NCI-H2029 treated with DMSO at 0.1 percent for 48 hours (cell line): Measurements from ENCODE around the gene IAH1.

Experiments
- DNase-seq: peaks from one replicate; lab custom pipeline; 2025; lab: John Stamatoyannopoulos, UW

The IAH1 gene, protein sequence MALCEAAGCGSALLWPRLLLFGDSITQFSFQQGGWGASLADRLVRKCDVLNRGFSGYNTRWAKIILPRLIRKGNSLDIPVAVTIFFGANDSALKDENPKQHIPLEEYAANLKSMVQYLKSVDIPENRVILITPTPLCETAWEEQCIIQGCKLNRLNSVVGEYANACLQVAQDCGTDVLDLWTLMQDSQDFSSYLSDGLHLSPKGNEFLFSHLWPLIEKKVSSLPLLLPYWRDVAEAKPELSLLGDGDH

DNA sequence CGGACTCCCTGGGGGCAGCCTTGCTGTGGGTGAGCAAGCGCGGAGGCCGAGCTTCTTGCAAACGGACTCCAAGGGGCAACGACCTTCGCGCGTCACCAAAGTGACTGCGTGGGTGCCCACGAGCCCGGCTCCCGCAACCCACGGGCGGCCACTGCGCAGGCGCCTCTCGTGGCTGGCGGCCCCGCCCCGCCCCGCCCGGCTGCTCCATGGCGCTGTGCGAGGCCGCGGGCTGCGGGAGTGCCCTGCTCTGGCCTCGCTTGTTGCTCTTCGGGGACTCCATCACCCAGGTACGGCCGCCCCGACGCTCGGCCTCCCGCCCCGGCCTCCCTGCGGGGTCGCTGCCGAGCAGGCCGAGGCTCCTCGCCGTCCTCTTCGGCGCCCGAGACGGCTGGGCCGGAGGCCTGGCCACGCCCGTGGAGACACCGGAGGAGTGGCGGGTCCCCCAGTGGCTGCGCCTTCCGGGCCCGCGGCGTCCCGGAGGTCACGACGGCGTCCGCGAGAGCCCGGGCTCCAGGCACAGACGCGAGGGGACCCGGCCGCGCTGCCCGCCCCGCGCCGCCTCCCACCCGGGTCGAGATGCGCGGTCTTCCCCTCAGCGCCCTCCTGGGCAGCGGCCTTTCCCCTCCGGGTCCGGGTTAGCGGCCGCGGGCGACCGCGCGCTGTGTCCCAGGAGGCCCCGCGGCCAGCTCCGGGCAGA, at the start of gene IAH1:
Gene IAH1 (plus strand): TSS at position 191 of the 697 bp plus-strand sequence. CDS start 16 bp downstream, at position 207.
- DNase-seq = no peak

DNA sequence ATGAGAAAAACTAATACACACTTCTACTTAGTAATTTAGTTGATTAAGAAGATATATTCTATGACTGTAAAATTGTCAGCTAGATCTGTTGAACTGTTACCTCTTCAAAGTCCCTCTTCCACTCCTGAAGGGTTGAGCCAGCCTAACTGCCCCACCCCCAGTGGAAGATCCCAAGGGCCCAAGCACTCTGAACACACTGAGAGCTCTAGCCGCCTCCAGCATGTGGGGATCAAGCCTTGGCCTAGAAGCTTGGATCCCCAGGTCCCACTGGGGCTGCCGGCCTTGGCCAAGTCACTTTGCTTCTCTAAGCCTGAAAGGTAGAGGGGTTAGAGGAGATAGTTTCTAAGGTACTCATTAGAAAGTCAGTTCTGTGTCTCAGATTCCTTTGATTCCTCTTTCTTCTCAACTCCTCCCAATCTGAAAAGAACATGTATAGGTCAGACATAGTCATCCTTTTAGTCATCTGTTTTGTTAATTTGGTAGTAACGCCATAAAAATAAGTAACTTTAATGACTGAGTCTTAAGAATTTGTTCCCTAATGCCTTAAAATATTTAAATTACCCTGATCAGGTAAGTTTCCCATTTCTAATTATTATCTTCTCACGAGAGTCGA, 45.3 kb upstream of the IAH1 start:
- DNase-seq = no peak

DNA sequence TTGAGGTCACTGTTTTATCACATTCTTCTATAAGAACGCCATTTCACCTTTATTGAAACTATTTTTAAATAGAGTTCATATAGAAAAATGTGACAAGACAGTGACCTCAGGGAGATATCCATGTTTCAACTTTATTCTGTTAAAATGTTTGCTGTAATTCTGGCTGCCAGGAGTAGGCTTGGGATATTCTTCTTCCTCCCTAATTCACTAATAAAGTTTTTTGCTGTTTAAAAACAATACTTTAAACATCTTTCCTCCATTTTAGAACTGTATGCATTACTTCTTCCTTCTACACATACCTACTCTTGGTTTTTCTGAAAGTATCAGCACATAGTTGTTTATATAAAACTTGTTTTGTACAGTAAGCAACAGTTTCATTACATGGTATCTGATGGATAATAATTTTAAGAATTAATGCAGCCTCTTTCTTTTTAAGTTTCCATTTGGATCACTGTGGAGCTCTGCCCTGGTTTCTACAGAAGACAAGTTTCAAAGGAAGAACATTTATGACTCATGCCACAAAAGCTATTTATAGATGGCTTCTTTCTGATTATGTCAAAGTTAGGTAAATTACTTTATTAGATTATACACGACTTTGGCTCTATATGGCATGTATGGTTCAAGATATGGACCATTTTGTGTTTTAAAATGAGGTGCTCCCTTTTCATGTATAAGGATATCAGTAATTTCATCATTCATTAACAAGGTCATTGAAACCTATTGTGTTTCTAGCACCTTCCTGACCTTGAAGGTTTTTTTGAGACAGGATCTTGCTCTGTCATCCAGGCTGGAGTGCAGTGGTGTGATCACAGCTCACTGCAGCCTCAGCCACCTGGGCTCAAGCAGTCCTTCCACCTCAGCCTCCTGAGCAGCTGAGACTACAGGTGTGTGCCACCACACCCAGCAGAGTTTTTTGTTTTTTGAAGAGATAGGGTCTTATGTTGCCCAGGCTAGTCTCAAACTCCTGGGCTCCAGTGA, 43.7 kb upstream of the IAH1 start:
- DNase-seq = no peak

DNA sequence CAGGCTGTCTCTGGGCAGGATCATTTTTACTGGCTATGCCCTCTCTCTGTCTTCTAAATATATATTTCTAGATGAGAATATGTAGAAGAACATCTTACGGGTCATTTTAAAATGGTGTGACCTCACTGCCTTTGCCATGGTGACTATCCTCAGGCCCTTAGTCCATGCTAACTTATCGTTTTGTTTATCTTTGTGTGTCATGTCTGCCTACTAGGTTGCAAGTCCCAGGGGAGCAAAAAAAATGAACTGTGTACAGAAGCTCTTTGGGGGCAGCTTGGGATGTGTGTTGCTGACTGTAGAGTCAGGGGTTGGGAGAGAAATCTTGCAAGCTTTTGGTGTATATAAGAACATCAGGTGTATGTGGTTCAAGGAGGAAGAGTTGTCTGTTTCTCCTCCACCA, 39.9 kb upstream of the IAH1 start:
- DNase-seq = no peak

DNA sequence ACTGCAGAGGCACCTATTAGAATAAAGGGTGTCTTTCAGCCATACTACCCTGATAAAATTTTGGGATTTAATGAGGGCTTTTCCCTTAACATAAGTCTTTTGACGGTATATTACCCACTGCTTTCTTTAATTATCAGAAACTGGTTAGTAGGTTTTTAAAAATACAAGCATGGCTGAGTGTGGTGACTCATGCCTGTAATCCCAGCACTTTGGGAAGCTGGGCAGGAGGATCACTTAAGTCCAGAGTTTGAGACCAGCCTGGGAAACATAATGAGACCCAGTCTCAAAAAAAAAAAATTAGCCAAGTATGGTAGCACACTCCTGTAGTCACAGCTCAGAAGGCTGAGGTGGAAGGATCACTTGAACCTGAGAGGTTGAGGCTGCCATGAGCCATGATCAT, 34.8 kb upstream of the IAH1 start:
- no peak for DNase-seq

DNA sequence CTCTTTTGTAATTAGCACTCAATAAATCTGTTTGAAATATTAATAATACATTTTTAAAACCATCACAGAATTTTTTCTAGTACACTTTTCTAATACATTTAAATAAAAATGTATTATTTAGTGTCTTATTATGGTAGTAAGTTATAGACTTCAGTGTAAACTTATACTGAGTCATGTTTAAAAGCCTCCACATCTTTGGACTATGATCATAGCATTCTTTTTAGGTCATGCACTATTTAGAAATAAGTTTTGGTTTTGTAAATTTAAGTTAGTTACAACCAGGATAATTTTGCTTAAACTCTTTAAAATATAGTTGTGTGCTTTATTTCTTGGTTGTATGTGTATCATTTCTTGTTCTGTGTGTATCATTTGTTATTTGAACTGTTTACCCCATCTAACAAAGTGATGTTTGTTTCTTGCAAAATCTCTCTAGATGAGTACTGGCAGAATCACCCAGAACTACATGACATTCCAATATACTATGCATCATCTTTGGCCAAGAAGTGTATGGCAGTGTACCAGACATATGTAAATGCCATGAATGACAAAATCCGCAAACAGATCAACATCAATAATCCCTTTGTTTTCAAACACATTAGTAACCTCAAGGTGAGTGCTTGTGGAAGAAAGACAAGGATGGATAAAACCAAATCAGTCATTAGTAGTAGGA, 34.2 kb upstream of the IAH1 start:
- DNase-seq = no peak

DNA sequence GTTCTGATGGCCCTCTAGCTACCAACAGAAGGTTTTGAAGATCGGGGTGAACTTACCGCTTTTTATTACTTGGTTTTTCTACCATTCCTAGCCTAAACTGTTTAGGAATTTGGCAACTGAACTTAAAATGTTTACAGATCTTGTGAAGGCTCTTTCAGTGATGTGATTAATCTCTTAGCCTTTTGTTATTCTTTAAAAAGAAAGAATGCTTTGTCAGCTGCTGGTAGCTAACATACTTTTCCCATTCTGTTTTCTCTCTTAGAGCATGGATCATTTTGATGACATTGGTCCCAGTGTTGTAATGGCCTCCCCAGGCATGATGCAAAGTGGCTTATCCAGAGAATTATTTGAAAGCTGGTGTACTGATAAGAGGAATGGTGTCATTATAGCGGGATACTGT, 32.8 kb upstream of the IAH1 start:
- DNase-seq = no peak

DNA sequence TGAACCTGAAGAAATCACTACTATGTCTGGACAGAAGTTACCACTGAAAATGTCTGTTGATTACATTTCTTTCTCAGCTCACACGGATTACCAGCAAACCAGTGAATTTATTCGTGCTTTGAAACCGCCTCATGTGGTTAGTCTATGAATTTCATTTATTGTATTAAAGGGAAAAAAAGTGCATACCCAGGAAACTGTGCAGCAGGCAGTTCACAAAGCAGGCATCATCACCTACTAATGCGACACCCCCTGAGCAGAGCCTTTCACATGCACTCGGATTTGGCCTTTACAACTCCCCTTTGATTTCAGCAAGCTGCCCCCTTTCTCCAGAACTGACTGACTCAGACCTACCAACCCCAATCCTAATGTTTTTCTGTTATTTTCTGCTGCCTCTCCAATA, 30.8 kb upstream of the IAH1 start:
- DNase-seq = no peak

DNA sequence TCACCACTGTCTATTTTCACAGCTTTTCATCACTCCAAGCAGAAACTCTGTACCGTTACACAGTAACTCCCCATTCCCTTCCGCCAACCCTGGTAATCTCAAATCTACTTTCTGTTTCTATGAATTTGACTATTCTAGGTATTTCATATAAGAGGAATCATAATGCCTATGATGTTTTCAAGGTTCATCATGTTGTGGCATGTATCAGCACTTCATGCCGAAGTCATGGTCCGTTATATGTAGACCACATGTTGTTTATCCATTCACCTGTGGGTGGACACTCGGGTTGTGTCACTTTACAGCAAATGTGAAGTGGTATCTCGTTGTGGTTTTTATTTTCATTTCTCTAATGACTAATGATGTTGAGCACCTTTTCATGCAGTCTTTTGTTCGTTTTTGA, 29.3 kb upstream of the IAH1 start:
- DNase-seq = no peak

DNA sequence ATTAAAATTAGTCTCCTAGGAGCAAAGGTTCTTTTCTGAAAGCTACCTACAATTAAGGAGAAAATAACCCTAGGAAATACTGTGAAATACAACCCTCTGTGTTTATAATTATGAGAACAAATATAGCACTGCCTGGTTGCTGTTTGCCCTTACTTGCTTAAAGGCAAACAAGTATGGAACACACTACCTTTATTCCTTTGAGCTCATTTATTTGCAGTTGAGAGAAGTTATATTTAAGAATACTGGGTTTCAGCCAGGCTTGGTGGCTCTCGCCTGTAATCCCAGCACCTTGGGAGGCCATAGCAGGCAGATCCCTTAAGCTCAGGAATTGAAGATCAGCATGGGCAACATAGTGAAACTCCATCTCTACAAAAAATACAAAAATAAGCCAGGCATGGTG, 23.1 kb upstream of the IAH1 start:
- no peak for DNase-seq

DNA sequence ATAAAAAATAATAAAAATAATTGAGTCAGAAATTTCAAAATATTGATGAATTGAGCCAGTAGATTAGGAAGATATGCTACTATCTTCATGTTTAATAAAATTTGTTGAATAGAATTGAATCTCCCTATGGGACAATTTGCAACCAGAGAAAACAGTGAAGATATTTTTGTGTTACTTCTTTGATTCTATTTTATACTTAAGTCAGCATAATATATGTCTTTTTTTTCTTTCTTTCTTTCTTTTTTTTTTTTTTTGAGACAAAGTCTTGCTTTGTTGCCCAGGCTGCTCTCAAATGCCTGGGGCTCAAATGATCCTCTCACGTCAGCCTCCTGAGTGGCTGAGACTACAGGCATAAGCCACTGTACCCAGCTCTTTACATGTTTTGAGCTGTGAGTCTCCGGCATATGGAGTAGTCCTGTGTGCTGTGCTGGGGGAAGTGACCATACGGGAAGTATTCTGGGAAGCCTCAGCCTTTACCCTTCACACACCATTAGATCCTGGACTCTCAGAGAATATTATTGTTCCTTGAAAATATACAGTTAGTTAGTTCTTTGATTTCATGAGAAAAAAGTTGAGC, 13.8 kb upstream of the IAH1 start:
- no peak for DNase-seq

DNA sequence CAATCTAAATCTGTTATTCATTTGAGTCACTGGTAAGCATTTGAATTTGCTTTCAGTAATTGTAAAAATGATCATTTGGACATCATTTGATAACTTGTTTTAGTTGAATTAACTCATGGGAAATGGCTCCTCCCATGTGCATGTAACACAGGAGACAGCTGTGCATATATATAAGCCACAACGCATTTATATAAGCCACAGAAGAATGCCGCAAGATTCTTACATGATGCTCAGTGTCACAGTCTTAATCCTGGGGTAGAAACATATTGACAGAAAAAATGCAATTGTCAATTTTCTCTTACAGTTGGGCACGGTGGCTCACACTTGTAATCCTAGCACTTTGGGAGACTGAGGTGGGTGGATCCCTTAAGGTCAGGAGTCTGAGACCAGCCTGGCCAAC, 13.3 kb upstream of the IAH1 start:
- no peak for DNase-seq

DNA sequence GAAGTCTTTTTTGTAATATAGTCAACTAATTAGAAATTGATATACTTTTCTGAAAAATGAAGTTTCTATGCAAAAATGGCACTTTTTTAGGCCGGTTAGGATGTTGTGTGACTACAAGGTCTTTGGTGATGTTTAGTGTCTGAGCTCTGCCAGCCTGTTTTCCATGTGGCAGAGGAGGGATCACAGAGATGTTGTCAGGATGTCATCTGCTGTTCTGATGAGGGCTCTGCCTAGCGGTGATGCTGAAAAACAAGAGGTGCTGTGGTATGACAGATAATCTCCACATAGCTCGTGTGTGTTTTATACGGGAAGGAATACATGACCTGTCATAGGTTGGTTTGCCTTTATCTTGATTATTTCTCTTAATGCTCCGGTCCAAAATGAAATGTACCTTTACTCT, 12.0 kb upstream of the IAH1 start:
- DNase-seq = no peak

DNA sequence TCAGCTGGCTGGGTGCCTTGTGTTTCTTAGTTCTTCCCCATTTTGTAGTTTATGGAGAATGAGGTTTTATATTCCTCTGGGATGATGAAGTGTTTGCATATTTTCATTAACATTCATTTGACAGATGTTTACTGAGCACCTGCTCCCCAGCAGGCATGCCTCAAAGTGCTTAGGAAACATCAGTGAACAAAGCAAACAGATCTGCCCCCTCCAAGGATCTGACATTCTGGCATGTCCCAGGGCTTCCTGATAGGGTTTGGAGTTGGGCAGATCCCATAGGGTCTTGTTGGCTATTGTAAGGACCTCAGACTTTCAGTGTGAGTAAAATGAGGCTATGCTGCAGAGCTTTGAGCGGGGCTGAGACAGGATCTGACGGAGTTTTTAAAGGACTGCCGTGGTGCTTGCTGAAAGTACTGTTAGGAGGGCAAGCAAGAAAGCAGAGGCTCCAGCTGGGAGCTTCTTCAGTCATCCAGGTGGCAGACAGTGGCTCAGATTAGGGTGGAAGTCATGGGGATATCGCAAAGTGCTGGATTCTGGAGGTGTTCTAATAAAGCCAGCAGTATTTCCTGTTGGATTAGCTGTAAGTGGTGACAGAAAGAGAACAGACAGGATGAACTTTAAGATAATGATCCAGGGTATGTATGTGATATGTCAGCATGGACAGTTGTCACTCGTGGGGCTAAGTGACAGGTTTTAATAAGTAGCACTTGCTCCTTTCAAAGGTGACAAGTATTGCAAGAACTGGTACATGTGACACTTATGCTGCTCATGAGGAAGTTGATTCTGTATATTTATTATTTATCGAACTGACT, 11.3 kb upstream of the IAH1 start:
- peak; percentile 39 for DNase-seq

DNA sequence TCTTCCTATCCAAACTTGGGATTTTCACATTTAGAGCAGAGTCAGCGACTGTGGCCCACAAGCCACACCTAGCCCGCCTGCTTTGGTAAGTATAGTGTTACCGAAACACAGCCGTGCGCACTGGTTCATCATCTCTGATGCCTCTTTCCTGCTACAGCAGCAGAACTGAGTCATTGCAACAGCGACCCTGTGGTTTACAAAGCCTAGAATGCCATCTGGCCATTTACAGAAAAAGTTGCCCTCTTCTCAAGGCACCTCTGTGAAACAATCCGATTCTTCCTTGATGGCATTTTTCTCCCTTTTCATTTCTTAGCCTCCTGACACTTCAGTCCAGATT, 10.7 kb upstream of the IAH1 start:
- no peak for DNase-seq

DNA sequence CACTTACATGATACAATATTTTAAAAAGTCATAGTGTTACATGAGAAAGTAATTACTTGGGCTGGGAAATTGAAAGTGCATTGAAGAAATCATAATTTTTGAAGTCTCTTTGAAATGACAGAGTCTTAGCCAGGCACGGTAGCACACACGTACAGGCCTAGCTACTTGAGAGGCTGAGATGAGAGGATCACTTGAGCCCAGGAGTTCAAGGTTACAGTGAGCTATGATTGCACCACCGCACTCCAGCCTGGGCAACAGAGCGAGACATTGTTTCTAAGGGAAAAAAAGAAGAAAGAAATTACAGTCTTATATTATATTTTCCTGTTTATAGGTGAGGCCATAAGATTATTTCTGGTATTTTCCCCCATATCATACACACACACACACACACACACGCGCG, 9.2 kb upstream of the IAH1 start:
- no peak for DNase-seq

DNA sequence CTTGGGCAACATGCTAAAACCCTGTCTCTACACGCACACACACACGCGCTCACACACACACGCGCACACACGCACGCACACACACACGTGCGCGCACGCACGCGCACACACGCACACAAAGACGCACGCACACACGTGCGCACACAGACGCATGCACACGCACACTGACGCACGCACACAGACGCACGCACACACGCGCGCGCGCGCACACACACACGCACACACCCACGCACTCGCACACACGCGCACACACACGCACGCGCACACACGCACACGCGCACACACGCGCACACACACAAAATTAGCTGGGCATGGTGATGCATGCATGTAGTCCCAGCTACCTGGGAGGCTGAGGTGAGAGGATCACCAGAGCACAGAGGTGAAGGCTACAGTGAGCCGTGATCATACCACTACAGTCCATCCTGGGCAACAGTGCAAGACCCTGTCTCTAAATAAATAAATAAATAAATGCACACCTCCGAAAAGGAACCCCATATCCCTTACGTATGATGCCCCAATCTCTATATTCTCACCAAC, 8.1 kb upstream of the IAH1 start:
- DNase-seq = no peak

DNA sequence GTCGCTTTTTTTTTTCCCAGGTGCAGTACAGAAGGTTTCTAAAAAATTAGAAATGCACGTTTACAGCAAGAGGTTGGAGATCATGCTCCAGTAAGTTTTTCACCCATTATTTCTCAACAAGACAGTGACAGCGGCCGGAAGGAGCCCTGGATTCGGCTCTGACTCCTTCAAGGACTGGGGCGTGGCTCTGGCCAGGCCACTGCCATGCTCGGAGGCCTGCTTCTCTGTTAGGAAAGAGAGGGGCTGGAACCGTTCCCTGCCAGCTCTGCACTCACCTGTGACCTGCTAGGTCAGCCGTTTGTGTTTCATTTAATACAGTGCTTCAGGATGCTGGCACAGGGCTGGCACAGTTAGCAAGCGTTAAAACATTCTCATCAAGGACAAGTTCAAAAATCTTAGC, 6.7 kb upstream of the IAH1 start:
- DNase-seq = no peak

DNA sequence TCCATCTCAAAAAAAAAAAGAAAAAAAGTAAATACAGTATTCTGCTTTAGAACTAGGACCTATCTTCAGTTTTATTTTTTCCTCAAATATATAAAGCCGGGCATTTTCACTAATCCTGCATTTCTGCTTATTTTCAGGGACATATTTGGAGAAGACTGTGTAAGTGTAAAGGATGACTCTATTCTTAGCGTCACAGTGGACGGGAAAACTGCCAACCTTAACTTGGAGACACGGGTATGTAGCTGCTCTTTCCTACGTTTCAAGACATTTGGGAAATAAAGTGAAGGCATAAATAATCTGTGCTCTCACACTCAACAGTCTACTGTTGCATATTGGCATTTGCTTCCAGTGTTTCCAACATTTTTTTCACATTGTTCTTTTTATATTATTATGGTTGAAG, 3.1 kb upstream of the IAH1 start:
- DNase-seq = no peak

DNA sequence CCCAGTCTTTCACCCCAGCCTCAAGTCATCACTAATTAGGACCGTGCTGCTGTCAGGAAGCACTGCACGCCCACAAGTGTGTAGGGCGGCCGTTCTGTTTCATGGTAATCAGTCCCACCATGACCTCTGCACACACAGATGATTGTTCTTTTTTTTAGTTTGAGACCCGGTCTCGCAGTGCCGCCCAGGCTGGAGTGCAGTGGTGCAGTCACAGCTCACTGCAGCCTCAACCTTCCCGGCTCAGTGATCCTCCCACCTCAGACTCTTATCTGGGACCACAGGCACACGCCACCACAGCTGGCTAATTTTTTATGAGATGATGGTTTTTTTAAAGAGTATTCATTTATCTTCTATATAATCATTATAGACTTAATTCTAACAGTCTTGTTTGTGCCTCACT, 1.8 kb upstream of the IAH1 start:
- no peak for DNase-seq
